GM18951 (cell line): ENCODE measurements around the gene TBL1X.

Source experiments
- POLR2A ChIP-seq: IDR thresholded peaks from 4 replicates; pipeline ENCODE4 v1.6.1; 2011; ENCODE audit warnings: mild to moderate bottlenecking; ENCODE audit not compliant: insufficient read length, insufficient read depth; ENCODE audit errors: extremely low read depth
- in situ Hi-C: fragments of 300-500 bp; cut with MboI; formaldehyde crosslinking; loops from one replicate; pipeline ENCODE4 v1.12.0; 2022; ENCODE audit warnings: low sequenced_read_pairs, mixed read lengths, inconsistent platforms; ENCODE audit not compliant: unreplicated experiment

The TBL1X gene

GRCh38 chrX:9604111-9604907 lies 139.5 kb downstream of the TBL1X start:
- no peak for TF ChIP-seq POLR2A
- in situ Hi-C loops = no loop called here

- TF ChIP-seq POLR2A = no peak
- in situ Hi-C loops = no loop called here
Measured at GRCh38 chrX:9604908-9605306, 140.0 kb downstream of the TBL1X start.

- TF ChIP-seq POLR2A = no peak
- in situ Hi-C loops = no loop called here
Measured at GRCh38 chrX:9605484-9605883, 140.6 kb downstream of the TBL1X start.

GRCh38 chrX:9606971-9607370 lies 142.1 kb downstream of the TBL1X start:
- TF ChIP-seq POLR2A = no peak
- in situ Hi-C loops = no loop called here

GRCh38 chrX:9609499-9609898 lies 144.6 kb downstream of the TBL1X start:
- no peak for TF ChIP-seq POLR2A

GRCh38 chrX:9609987-9610386 lies 145.1 kb downstream of the TBL1X start:
- in situ Hi-C loops = no loop called here
- no peak for TF ChIP-seq POLR2A

More at GRCh38 chrX:9609499-9609898, 144.6 kb downstream of the TBL1X start:
- in situ Hi-C loops = no loop called here

- in situ Hi-C loops = no loop called here
- TF ChIP-seq POLR2A = no peak
Measured at GRCh38 chrX:9610771-9611392, 146.0 kb downstream of the TBL1X start.

GRCh38 chrX:9611436-9612145 lies 146.7 kb downstream of the TBL1X start:
- in situ Hi-C loops = no loop called here
- TF ChIP-seq POLR2A = no peak

GRCh38 chrX:9612146-9612505 lies 147.3 kb downstream of the TBL1X start:
- TF ChIP-seq POLR2A = no peak
- in situ Hi-C loops = no loop called here

GRCh38 chrX:9614016-9614415 lies 149.2 kb downstream of the TBL1X start:
- TF ChIP-seq POLR2A = no peak
- in situ Hi-C loops = no loop called here

- in situ Hi-C loops = no loop called here
- no peak for TF ChIP-seq POLR2A
Measured at GRCh38 chrX:9619133-9619532, 154.3 kb downstream of the TBL1X start.

GRCh38 chrX:9619581-9619980 lies 154.7 kb downstream of the TBL1X start:
- in situ Hi-C loops = no loop called here
- TF ChIP-seq POLR2A = no peak

GRCh38 chrX:9622128-9622527 lies 157.3 kb downstream of the TBL1X start:
- no peak for TF ChIP-seq POLR2A
- in situ Hi-C loops = no loop called here

- no peak for TF ChIP-seq POLR2A
- in situ Hi-C loops = no loop called here
Measured at GRCh38 chrX:9626379-9626778, 161.5 kb downstream of the TBL1X start.
